ENCODE measurements around the gene NBEAL2.

- TF ChIP-seq SP1 (IDR thresholded peaks at IDR 0.05): no peak
- no peak for TF ChIP-seq BHLHE40 (IDR thresholded peaks at IDR 0.05; ENCODE audit: borderline replicate concordance)
- no peak for TF ChIP-seq HDGF (IDR thresholded peaks at IDR 0.05; ENCODE audit: borderline replicate concordance)
- TF ChIP-seq SUZ12 (IDR thresholded peaks at IDR 0.05): no peak
- no peak for TF ChIP-seq NFRKB (IDR thresholded peaks at IDR 0.05)
- TF ChIP-seq FOXM1 (IDR thresholded peaks at IDR 0.05; ENCODE audit: borderline replicate concordance): no peak
- TF ChIP-seq FOXK2 (IDR thresholded peaks at IDR 0.05): no peak
- no peak for TF ChIP-seq TARDBP (IDR thresholded peaks at IDR 0.05)
- TF ChIP-seq PKNOX1 (IDR thresholded peaks at IDR 0.05): no peak
- TF ChIP-seq LEF1 (IDR thresholded peaks at IDR 0.05; ENCODE audit: borderline replicate concordance): no peak
- no peak for TF ChIP-seq ARNT (IDR thresholded peaks at IDR 0.05)
- no peak for TF ChIP-seq ELF4 (IDR thresholded peaks at IDR 0.05)
- no peak for TF ChIP-seq FOXA1 (IDR thresholded peaks at IDR 0.05)
- TF ChIP-seq ZNF384 (IDR thresholded peaks at IDR 0.05): no peak
These were observed 21.7 kb downstream of the NBEAL2 start for GRCh38 chr3:47000922-47001730.

Data from HEK293T (cell line).